GM12878 (cell line): Measurements from ENCODE around the gene KATNA1. TPM values are rescaled to one million over a fixed set of nuclear protein-coding genes. Genes with fewer than 3 reads are reported as not detected.
A peak's percentile ranks its signal among the peaks of the same experiment; 100 is the strongest.

ENCODE experiments used
- ATAC-seq: fragments of 200-7000 bp; cut with Tn5 transposase; 3 replicates; pipeline ENCODE4 v1.9.1; 2020; ENCODE audit warnings: mild to moderate bottlenecking, moderate library complexity
- BruUV-seq: library from RNA; stranded (reverse); fragments of 400-500 nt; replicated peaks from 2 replicates; lab custom pipeline; 2021; lab: Mats Ljungman, UMichigan
- CTCF ChIA-PET: fragments of 300-600 bp; sonication (Branson Sonifier 250); formaldehyde crosslinking; extraction: SDS; loops from one replicate; lab custom pipeline; 2021; ENCODE audit warnings: inconsistent platforms; lab: Yijun Ruan, JAX
- POLR2A ChIA-PET: fragments of 350-600 bp; formaldehyde crosslinking; extraction: SDS; loops from one replicate; lab custom pipeline; 2021; ENCODE audit warnings: inconsistent platforms; lab: Charles Lee
- RAD21 ChIA-PET: fragments of 300-600 bp; sonication (Branson Sonifier 250); formaldehyde crosslinking; loops from one replicate; lab custom pipeline; 2023; ENCODE audit warnings: antibody characterized with exemption; ENCODE audit not compliant: unreplicated experiment; lab: Charles Lee
- SMC1A ChIA-PET: fragments of 300-600 bp; sonication (Branson Sonifier 250); formaldehyde crosslinking; loops from one replicate; lab custom pipeline; 2023; ENCODE audit not compliant: unreplicated experiment, uncharacterized antibody; lab: Charles Lee
- DNase-seq: peaks from one replicate; pipeline ENCODE4 v3.0.0-alpha.2; 2011; ENCODE audit warnings: low read depth, low spot score
- FAIRE-seq: peaks from 3 replicates; lab custom pipeline; 2011; peaks lifted over from hg19 to GRCh38; lab: Jason Lieb, UNC
- H2AFZ ChIP-seq: 2 replicates; pipeline ENCODE4 v1.6.0; 2011; ENCODE audit warnings: low read depth, low read length, control low read depth; ENCODE audit not compliant: control insufficient read depth
- H3K27ac ChIP-seq: 2 replicates; pipeline ENCODE4 v1.5.1; 2011; ENCODE audit warnings: control low read depth; ENCODE audit not compliant: control insufficient read depth, insufficient read depth
- H3K27me3 ChIP-seq, 2 experiments: replicated peaks in 1 of 2; 2 replicates each; pipeline versions ENCODE4 v1.6.0 to v1.6.1; 2011; ENCODE audit warnings: low read length in 1 of 2; ENCODE audit not compliant: control insufficient read depth in 2 of 2, insufficient read depth in 2 of 2
- H3K36me3 ChIP-seq, 2 experiments: 2 replicates each; pipeline ENCODE4 v1.5.1; 2011; ENCODE audit warnings: low read length in 1 of 2; ENCODE audit not compliant: control insufficient read depth in 2 of 2, insufficient read depth in 2 of 2
- H3K4me1 ChIP-seq: 2 replicates; pipeline ENCODE4 v1.6.1; 2011; ENCODE audit warnings: mild to moderate bottlenecking, low read length, moderate library complexity, mixed read lengths; ENCODE audit not compliant: control insufficient read depth, insufficient read depth
- H3K4me2 ChIP-seq: 2 replicates; pipeline ENCODE4 v1.6.0; 2011; ENCODE audit warnings: control low read depth; ENCODE audit not compliant: control insufficient read depth, insufficient read depth
- H3K4me3 ChIP-seq: fragments of 200-600 bp; sonication (generic); 2 replicates; pipeline ENCODE4 v1.5.1; 2016
- H3K79me2 ChIP-seq: 2 replicates; pipeline ENCODE4 v1.6.0; 2011; ENCODE audit warnings: low read length; ENCODE audit not compliant: control insufficient read depth, insufficient read depth
- H3K9ac ChIP-seq: 2 replicates; pipeline ENCODE4 v1.8.0; 2011; ENCODE audit warnings: low read length, control low read depth, mixed read lengths; ENCODE audit not compliant: control insufficient read depth, insufficient read depth
- H3K9me3 ChIP-seq: replicated peaks from 3 replicates; pipeline ENCODE4 v1.5.1; 2011; ENCODE audit warnings: mild to moderate bottlenecking, low read length; ENCODE audit not compliant: control insufficient read depth, insufficient read depth
- H4K20me1 ChIP-seq: 2 replicates; pipeline ENCODE4 v1.6.0; 2011; ENCODE audit not compliant: control insufficient read depth, insufficient read depth
- DPF2 ChIP-seq: fragments of 450-650 bp; IDR thresholded peaks from 2 replicates; pipeline ENCODE4 v1.6.1; 2017; ENCODE audit warnings: mild to moderate bottlenecking
- EP300 ChIP-seq, 2 experiments: fragments of 150-350 bp in 1 of 2; IDR thresholded peaks; 2 replicates each; pipeline ENCODE4 v1.6.1; 2011 to 2012; ENCODE audit warnings: low read depth in 2 of 2, low read length in 2 of 2, borderline replicate concordance in 1 of 2, improper control_type of control experiment in 1 of 2, inconsistent platforms in 1 of 2; ENCODE audit not compliant: control insufficient read depth in 1 of 2
- MEF2B ChIP-seq: fragments of 450-650 bp; IDR thresholded peaks from 2 replicates; pipeline ENCODE4 v1.6.1; 2018; ENCODE audit warnings: mild to moderate bottlenecking, moderate library complexity; ENCODE audit not compliant: partially characterized antibody, poor library complexity, severe bottlenecking
- NR2F1 ChIP-seq: fragments of 450-650 bp; conservative IDR thresholded peaks from 2 replicates; pipeline ENCODE4 v1.6.1; 2017; ENCODE audit warnings: mild to moderate bottlenecking
- PAX8 ChIP-seq: fragments of 450-650 bp; IDR thresholded peaks from 2 replicates; pipeline ENCODE4 v1.6.1; 2017; ENCODE audit warnings: mild to moderate bottlenecking, moderate library complexity
- RELB ChIP-seq: fragments of 450-650 bp; IDR thresholded peaks from 2 replicates; pipeline ENCODE4 v1.6.1; 2017; ENCODE audit warnings: low read depth, mild to moderate bottlenecking, moderate library complexity
- RUNX3 ChIP-seq: IDR thresholded peaks from 2 replicates; pipeline ENCODE4 v1.6.1; 2012; ENCODE audit warnings: low read length, inconsistent platforms
- SMARCA5 ChIP-seq: fragments of 450-650 bp; IDR thresholded peaks from 2 replicates; pipeline ENCODE4 v1.6.1; 2017; ENCODE audit warnings: mild to moderate bottlenecking
- SUZ12 ChIP-seq: fragments of 200-600 bp; sonication (generic); IDR thresholded peaks from one replicate; pipeline ENCODE4 v1.6.1; 2018; ENCODE audit warnings: antibody characterized with exemption, mild to moderate bottlenecking; ENCODE audit not compliant: unreplicated experiment
- WRNIP1 ChIP-seq: IDR thresholded peaks from 2 replicates; pipeline ENCODE4 v1.6.1; 2011; ENCODE audit warnings: low read depth, low read length, improper control_type of control experiment, borderline replicate concordance
- ZNF274 ChIP-seq: IDR thresholded peaks from one replicate; pipeline ENCODE4 v1.8.0; 2011; ENCODE audit not compliant: insufficient read length, insufficient read depth
- WGBS: methylation state at CpG from one replicate; pipeline ENCODE4 v1.1.6; 2016; ENCODE audit warnings: low lambda C conversion rate; ENCODE audit not compliant: insufficient replicate concordance, insufficient coverage; ENCODE audit errors: missing lambda C conversion rate; 5-methylcytosine and 5-hydroxymethylcytosine counted together
- in situ Hi-C: fragments of 300-500 bp; cut with MboI; formaldehyde crosslinking; loops from 9 replicates; pipeline ENCODE4 v1.14.3; 2018; ENCODE audit warnings: mixed read lengths
- intact Hi-C: fragments of 100-400 bp; cut with micrococcal nuclease; formaldehyde crosslinking; loops from one replicate; pipeline ENCODE4 v1.14.2; 2022; ENCODE audit not compliant: unreplicated experiment
- polyA plus RNA-seq, 11 experiments: library from polyadenylated mRNA; depleted of rRNA in 4 of 11; unstranded in 6 of 11; stranded (reverse) in 5 of 11; fragments of >200 nt; fragmentation: Nextera tagmentation in 4 of 11; fragmentation: Illumina TruSeq in 1 of 11; extraction: Ambion mirVana in 4 of 11; extraction: Trizol in 1 of 11; gene quantifications; 1 replicate in 1 of 11; 2 replicates in 10 of 11; pipeline versions ENCODE4 v1.2.1 to v1.2.3, GENCODE V29; 2011 to 2016; ENCODE audit warnings: inconsistent platforms in 2 of 11, missing spikeins in 2 of 11, low read depth in 1 of 11
- total RNA-seq, 4 experiments: library from RNA; depleted of rRNA in 3 of 4; stranded (reverse); fragments of >200 nt in 3 of 4; fragmentation: Illumina TruSeq in 1 of 4; extraction: Trizol in 1 of 4; gene quantifications; 2 replicates each; pipeline versions ENCODE4 v1.2.1 to v1.2.3, GENCODE V29; 2013 to 2021
- TF ChIP-seq, protein P1 (sequence below): fragments of 450-650 bp; IDR thresholded peaks from 2 replicates; pipeline ENCODE4 v1.6.1; 2014; ENCODE audit warnings: mild to moderate bottlenecking
- TF ChIP-seq, protein P2 (sequence below): fragments of 450-650 bp; IDR thresholded peaks from 2 replicates; pipeline ENCODE4 v1.6.1; 2016; ENCODE audit warnings: mild to moderate bottlenecking

The KATNA1 gene
- total and polyA plus RNA-seq, 10 of the 15 experiments (the other 5 are each of a cell fraction or from before 2014, with no cell fraction given), result 15.4 to 35.3 (median 25.1) TPM

GRCh38 chr6:149608381-149608982, 40.0 kb downstream of the KATNA1 start:
- ChIA-PET RAD21 (no interaction called here), POLR2A (no interaction called here), SMC1A (interaction anchor here (0.6 to 2.7 kb wide), 3 partner anchors 11 to 96 kb away, joined by 3 to 12 read pairs (median 6); no protein-coding TSS in a partner anchor), CTCF (interaction anchor here (0.6 to 1.6 kb wide), 3 partner anchors 13 to 43 kb away, joined by 3 to 5 read pairs (median 3); partner anchors contain the start of gene GINM1)
- Histone ChIP-seq H2AFZ (no peak overlapping the region; the same call in 1 of the 2 replicates), H3K27me3 (no peaks in the 10 kb centered on the region), H3K4me1 (no peaks in the 10 kb centered on the region), H3K4me3 (no peak overlapping the region), H3K9me3 (no peaks in the 10 kb centered on the region), H4K20me1 (no peaks in the 10 kb centered on the region), H3K4me2 (no peak overlapping the region), H3K27ac (no peak overlapping the region), H3K79me2 (no peaks in the 10 kb centered on the region), H3K9ac (no peak overlapping the region), H3K36me3 (no peaks in the 10 kb centered on the region; a peak in 1 of 4 replicates)
- no peak for FAIRE-seq
- peak; percentile 62 for ATAC-seq
- 70% methylated on average over 7 of the region's 7 CpGs for WGBS
- in situ Hi-C loops (no loop called here), intact Hi-C loops (no loop called here)
- DNase-seq, result no peak
- no TSS peak for BruUV-seq
- TF ChIP-seq DPF2 (no peak), PAX8 (no peak), RUNX3 (peak; percentile 21; the same call in 1 of the 2 replicates), MEF2B (peak; percentile 12)

- H3K4me3 ChIP-seq, result no peak overlapping the region
- ATAC-seq, result no peak
- H3K9me3 ChIP-seq, result no peaks in the 10 kb centered on the region
- RAD21 ChIA-PET, result no interaction called here
- FAIRE-seq, result no peak
- H3K27ac ChIP-seq, result no peak overlapping the region
- H2AFZ ChIP-seq, result no peak overlapping the region
- POLR2A ChIA-PET, result no interaction called here
- CTCF ChIA-PET, result no interaction called here
- 99% methylated on average over 4 of the region's 4 CpGs for WGBS
- H4K20me1 ChIP-seq, result no peaks in the 10 kb centered on the region
- no TSS peak for BruUV-seq
- in situ Hi-C loops, result no loop called here
- H3K4me1 ChIP-seq, result no peaks in the 10 kb centered on the region
- intact Hi-C loops, result no loop called here
- H3K9ac ChIP-seq, result no peak overlapping the region
- no peak overlapping the region for H3K4me2 ChIP-seq
- peaks cover 2 to 11% of the 10 kb centered on the region in 2 experiments; a peak in 3 of 4 replicates for H3K36me3 ChIP-seq
- no peaks in the 10 kb centered on the region for H3K27me3 ChIP-seq
- no peak for DNase-seq
- SMC1A ChIA-PET, result no interaction called here
- no peaks in the 10 kb centered on the region for H3K79me2 ChIP-seq
- no peak for TF ChIP-seq NR2F1
- no peak for TF ChIP-seq SMARCA5
- no peak for TF ChIP-seq WRNIP1
- no peak for TF ChIP-seq RELB
- TF ChIP-seq, protein P1, sequence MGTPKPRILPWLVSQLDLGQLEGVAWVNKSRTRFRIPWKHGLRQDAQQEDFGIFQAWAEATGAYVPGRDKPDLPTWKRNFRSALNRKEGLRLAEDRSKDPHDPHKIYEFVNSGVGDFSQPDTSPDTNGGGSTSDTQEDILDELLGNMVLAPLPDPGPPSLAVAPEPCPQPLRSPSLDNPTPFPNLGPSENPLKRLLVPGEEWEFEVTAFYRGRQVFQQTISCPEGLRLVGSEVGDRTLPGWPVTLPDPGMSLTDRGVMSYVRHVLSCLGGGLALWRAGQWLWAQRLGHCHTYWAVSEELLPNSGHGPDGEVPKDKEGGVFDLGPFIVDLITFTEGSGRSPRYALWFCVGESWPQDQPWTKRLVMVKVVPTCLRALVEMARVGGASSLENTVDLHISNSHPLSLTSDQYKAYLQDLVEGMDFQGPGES, result no peak
- no peak for TF ChIP-seq EP300 (IDR thresholded peaks at IDR 0.05; ENCODE audit: borderline replicate concordance in 1 of 2, control insufficient read depth in 1 of 2, low read depth in 2 of 2, low read length in 2 of 2)
- TF ChIP-seq, protein P2, sequence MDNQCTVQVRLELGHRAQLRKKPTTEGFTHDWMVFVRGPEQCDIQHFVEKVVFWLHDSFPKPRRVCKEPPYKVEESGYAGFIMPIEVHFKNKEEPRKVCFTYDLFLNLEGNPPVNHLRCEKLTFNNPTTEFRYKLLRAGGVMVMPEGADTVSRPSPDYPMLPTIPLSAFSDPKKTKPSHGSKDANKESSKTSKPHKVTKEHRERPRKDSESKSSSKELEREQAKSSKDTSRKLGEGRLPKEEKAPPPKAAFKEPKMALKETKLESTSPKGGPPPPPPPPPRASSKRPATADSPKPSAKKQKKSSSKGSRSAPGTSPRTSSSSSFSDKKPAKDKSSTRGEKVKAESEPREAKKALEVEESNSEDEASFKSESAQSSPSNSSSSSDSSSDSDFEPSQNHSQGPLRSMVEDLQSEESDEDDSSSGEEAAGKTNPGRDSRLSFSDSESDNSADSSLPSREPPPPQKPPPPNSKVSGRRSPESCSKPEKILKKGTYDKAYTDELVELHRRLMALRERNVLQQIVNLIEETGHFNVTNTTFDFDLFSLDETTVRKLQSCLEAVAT, result no peak
- TF ChIP-seq SUZ12, result no peak
- TF ChIP-seq ZNF274, result no peak
These were observed 48.0 kb downstream of the KATNA1 start for GRCh38 chr6:149600508-149600907.
